Measurements from ENCODE around the gene ABCB11.

- TF ChIP-seq POLR2AphosphoS5 (IDR thresholded peaks at IDR 0.05; ENCODE audit: insufficient read depth, low read depth, low read length), result no peak
- TF ChIP-seq, protein P1, sequence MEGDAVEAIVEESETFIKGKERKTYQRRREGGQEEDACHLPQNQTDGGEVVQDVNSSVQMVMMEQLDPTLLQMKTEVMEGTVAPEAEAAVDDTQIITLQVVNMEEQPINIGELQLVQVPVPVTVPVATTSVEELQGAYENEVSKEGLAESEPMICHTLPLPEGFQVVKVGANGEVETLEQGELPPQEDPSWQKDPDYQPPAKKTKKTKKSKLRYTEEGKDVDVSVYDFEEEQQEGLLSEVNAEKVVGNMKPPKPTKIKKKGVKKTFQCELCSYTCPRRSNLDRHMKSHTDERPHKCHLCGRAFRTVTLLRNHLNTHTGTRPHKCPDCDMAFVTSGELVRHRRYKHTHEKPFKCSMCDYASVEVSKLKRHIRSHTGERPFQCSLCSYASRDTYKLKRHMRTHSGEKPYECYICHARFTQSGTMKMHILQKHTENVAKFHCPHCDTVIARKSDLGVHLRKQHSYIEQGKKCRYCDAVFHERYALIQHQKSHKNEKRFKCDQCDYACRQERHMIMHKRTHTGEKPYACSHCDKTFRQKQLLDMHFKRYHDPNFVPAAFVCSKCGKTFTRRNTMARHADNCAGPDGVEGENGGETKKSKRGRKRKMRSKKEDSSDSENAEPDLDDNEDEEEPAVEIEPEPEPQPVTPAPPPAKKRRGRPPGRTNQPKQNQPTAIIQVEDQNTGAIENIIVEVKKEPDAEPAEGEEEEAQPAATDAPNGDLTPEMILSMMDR (IDR thresholded peaks at IDR 0.05; ENCODE audit: extremely low read depth in 1 of 2, insufficient read depth in 1 of 2, low read depth in 1 of 2, low read length in 2 of 2), result no peak
- TF ChIP-seq POLR2A (IDR thresholded peaks at IDR 0.05; ENCODE audit: low read depth, low read length), result no peak
- no peak for TF ChIP-seq EZH2 (IDR thresholded peaks at IDR 0.05; ENCODE audit: borderline replicate concordance, low read depth, low read length, severe bottlenecking)
Measured at GRCh38 chr2:169065422-169065821, 34.3 kb upstream of the ABCB11 start.

Data from endothelial cell of umbilical vein (primary cell).